ENCODE data around the gene FASTKD2. TPM values are rescaled to one million over a fixed set of nuclear protein-coding genes. Genes with fewer than 3 reads are reported as not detected.

FASTKD2 gene
- total and polyA plus RNA-seq, 8 donors: 7.4 to 53.8 (median 11.9) TPM

DNA sequence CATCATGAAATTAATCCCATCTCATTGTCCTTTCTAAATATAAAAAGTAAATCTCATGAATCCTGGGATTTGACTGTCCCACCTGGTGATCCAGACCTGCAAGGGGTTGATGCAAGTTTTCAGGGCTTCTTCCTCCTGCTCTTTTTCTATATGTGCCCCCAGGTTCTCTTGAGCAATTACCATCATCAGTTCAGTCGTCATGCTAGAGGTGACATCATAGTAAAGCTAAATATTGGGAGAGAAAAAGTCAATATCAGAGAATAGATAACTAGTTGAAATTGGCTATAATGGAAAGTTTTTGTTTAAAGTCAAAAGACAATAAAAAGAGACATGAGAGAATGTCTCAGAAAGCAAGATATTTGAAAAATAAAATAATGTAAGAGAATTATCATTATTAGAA is 8.6 kb upstream of the FASTKD2 start:
- intact Hi-C loops (cut with DNase I; ENCODE audit: low total_unique reads): no loop called here
- Histone ChIP-seq H3K4me3 (no peak overlapping the region), H3K27ac (no peak overlapping the region), H3K27me3 (no peaks in the 10 kb centered on the region), H3K36me3 (no peaks in the 10 kb centered on the region), H3K9me3 (no peaks in the 10 kb centered on the region), H3K4me1 (no peaks in the 10 kb centered on the region)
- TF ChIP-seq POLR2A (IDR thresholded peaks at IDR 0.05) (no peak), CTCF (IDR thresholded peaks at IDR 0.05) (no peak), POLR2AphosphoS5 (IDR thresholded peaks at IDR 0.05) (no peak), EP300 (IDR thresholded peaks at IDR 0.05) (no peak)
- no peak for DNase-seq
- WGBS, 5 donors: 14 to 55% (median 29%) methylated on average over 1 of the region's 1 CpG

GRCh38 chr2:206764673-206765241 is 649 bp upstream of the FASTKD2 start:
- Histone ChIP-seq H3K4me3 (peak overlapping the region; percentile 70 to 89 (median 80)), H3K9me3 (no peaks in the 10 kb centered on the region), H3K36me3 (peaks cover 0 to 22% (median 10%) of the 10 kb centered on the region in 4 donors), H3K4me1 (peaks cover 19 to 47% (median 36%) of the 10 kb centered on the region in 4 donors), H3K27me3 (no peaks in the 10 kb centered on the region), H3K27ac (peak overlapping the region; percentile 73 to 94 (median 89))
- no peak for TF ChIP-seq POLR2A (IDR thresholded peaks at IDR 0.05)
- no peak for DNase-seq
- WGBS, 5 donors: 6 to 10% (median 7%) methylated on average over 18 of the region's 18 CpGs
- intact Hi-C loops (cut with DNase I; ENCODE audit: low total_unique reads): no loop called here

DNA sequence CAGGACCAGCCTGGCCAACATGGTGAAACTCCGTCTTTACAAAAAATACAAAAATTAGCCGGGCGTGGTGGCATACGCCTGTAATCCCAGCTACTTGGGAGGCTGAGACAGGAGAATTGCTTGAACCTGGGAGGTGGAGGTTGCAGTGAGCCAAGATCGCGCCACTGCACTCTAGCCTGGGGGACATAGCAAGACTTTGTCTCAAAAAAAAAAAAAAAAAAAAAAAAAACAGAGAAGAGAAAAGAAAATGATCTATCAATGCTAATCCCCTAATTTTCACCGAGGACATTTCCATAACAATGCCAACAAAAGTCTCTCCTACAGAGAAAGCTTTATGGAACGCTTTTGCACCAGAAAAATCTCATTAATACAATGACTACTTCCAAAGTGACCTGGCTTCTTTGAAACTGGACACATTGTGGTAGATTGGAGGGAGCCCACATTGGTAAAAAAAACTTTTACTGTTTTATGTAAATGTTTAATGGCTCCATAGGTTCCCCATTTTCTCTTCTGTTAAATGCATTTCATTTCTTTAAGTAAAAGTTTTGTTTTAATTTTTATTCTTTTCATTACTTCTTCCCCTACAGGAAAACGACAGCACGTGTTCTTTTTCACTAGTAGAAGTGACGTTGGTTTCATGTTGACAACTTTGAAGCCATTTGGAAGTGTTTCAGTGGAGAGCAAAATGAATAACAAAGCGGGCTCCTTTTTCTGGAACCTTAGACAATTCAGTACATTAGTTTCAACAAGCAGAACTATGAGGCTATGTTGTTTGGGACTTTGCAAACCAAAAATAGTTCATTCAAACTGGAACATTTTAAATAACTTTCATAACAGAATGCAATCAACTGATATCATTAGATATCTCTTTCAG is 888 bp downstream of the FASTKD2 start:
- H3K27ac ChIP-seq: peak overlapping the region; percentile 73 to 94 (median 89)
- no peaks in the 10 kb centered on the region for H3K27me3 ChIP-seq
- WGBS, 5 donors: 33 to 39% (median 37%) methylated on average over 12 of the region's 12 CpGs
- peaks cover 3 to 38% (median 26%) of the 10 kb centered on the region in 4 donors for H3K36me3 ChIP-seq
- peaks cover 19 to 51% (median 37%) of the 10 kb centered on the region in 4 donors for H3K4me1 ChIP-seq
- TF ChIP-seq POLR2A (IDR thresholded peaks at IDR 0.05): no peak
- no peak for TF ChIP-seq EP300 (IDR thresholded peaks at IDR 0.05)
- TF ChIP-seq CTCF (IDR thresholded peaks at IDR 0.05): no peak
- TF ChIP-seq POLR2AphosphoS5 (IDR thresholded peaks at IDR 0.05): no peak
- intact Hi-C loops (cut with DNase I; ENCODE audit: low total_unique reads): no loop called here
- peak overlapping the region; percentile 70 to 89 (median 80) for H3K4me3 ChIP-seq
- no peaks in the 10 kb centered on the region for H3K9me3 ChIP-seq
- DNase-seq: no peak

- H3K4me3 ChIP-seq: no peak overlapping the region
- peak in 1 of 2 donors; percentile 5 for DNase-seq
- 68 to 91% (median 85%) methylated on average over 1 of the region's 1 CpG for WGBS, 5 donors
- H3K27ac ChIP-seq: no peak overlapping the region
- H3K4me1 ChIP-seq: peaks cover 0 to 9% (median 0%) of the 10 kb centered on the region in 4 donors
- TF ChIP-seq EP300 (IDR thresholded peaks at IDR 0.05): no peak
- no peak for TF ChIP-seq POLR2AphosphoS5 (IDR thresholded peaks at IDR 0.05)
- no peak for TF ChIP-seq POLR2A (IDR thresholded peaks at IDR 0.05)
- no peak for TF ChIP-seq CTCF (IDR thresholded peaks at IDR 0.05)
- intact Hi-C loops (cut with DNase I; ENCODE audit: low total_unique reads): no loop called here
- no peaks in the 10 kb centered on the region for H3K27me3 ChIP-seq
- H3K36me3 ChIP-seq: peaks cover 29 to 99% (median 98%) of the 10 kb centered on the region in 4 donors
- H3K9me3 ChIP-seq: peaks cover 0 to 8% (median 3%) of the 10 kb centered on the region in 4 donors
Observed at GRCh38 chr2:206774871-206775270, 9.5 kb downstream of the FASTKD2 start.

All from stomach (tissue), 9 donors.